Neutrophil (primary cell): ENCODE data around the gene FRK.
"Not testable (repeated sequence)": the region's sequence is repeated elsewhere in the genome, so short reads cannot be mapped to it uniquely, and the experiment has no call there.

ENCODE experiments used
- H3K27ac ChIP-seq: fragments of 200-600 bp; sonication (generic); 2 replicates; pipeline ENCODE4 v1.5.1; 2016; ENCODE audit warnings: mild to moderate bottlenecking, moderate library complexity
- H3K27me3 ChIP-seq: fragments of 200-600 bp; sonication (generic); 2 replicates; pipeline ENCODE4 v1.6.0; 2016; ENCODE audit warnings: mild to moderate bottlenecking
- H3K36me3 ChIP-seq: fragments of 200-600 bp; sonication (generic); 2 replicates; pipeline ENCODE4 v1.5.1; 2017
- H3K4me1 ChIP-seq, 2 experiments: fragments of 200-600 bp in 1 of 2; sonication (generic) in 1 of 2; 1 replicate in 1 of 2; 2 replicates in 1 of 2; pipeline versions ENCODE4 v1.5.1 to v1.6.1; 2013 to 2016; ENCODE audit warnings: low read depth in 1 of 2, low read length in 1 of 2, mild to moderate bottlenecking in 1 of 2, moderate library complexity in 1 of 2; ENCODE audit not compliant: control insufficient read depth in 1 of 2, insufficient read depth in 1 of 2
- H3K4me3 ChIP-seq, 2 experiments: fragments of 200-600 bp in 1 of 2; sonication (generic) in 1 of 2; 1 replicate in 1 of 2; 2 replicates in 1 of 2; pipeline ENCODE4 v1.5.1; 2013 to 2016; ENCODE audit warnings: low read depth in 1 of 2, low read length in 1 of 2, mild to moderate bottlenecking in 1 of 2, moderate library complexity in 1 of 2
- H3K9me3 ChIP-seq: fragments of 200-600 bp; sonication (generic); 2 replicates; pipeline ENCODE4 v1.5.1; 2016
- CTCF ChIP-seq: fragments of 200-600 bp; sonication (generic); IDR thresholded peaks from 2 replicates; pipeline ENCODE4 v1.5.1; 2016; ENCODE audit warnings: antibody characterized with exemption

FRK gene

GRCh38 chr6:116096979-116097816, 36.5 kb upstream of the FRK start:
- no peak for TF ChIP-seq CTCF
- no peak overlapping the region for H3K4me3 ChIP-seq
- H3K36me3 ChIP-seq: no peaks in the 10 kb centered on the region
- H3K4me1 ChIP-seq: peaks cover 15 to 19% of the 10 kb centered on the region in 2 experiments
- H3K27me3 ChIP-seq: no peaks in the 10 kb centered on the region
- no peaks in the 10 kb centered on the region for H3K9me3 ChIP-seq
- no peak overlapping the region for H3K27ac ChIP-seq

GRCh38 chr6:116096048-116096759, 35.5 kb upstream of the FRK start:
- H3K4me1 ChIP-seq, H3K4me3 ChIP-seq, H3K36me3 ChIP-seq, H3K9me3 ChIP-seq, H3K27me3 ChIP-seq, H3K27ac ChIP-seq: not testable (repeated sequence)

DNA sequence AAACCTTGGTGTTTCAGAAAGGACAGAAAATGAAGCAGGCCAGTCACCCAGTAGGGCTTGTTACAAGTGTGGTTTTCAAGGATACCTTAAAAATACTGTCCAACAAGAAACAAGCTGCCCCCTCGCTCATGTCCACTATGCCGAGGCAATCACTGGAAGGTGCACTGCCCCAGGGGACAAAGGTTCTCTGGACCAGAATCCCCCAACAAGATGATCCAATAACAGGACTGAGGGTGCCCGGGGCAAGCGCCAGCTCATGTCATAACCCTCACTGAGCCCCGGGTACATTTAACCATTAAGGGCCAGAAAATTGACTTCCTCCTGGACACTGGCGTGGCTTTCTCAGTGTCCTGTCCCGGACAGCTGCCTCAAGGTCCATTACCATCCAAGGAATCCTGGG, 33.4 kb upstream of the FRK start:
- Histone ChIP-seq H3K4me1 (no peaks in the 10 kb centered on the region), H3K4me3 (no peak overlapping the region), H3K27ac (no peak overlapping the region), H3K9me3 (no peaks in the 10 kb centered on the region), H3K36me3 (no peaks in the 10 kb centered on the region), H3K27me3 (no peaks in the 10 kb centered on the region)
- no peak for TF ChIP-seq CTCF

- Histone ChIP-seq H3K4me3 (no peak overlapping the region), H3K27ac (no peak overlapping the region), H3K27me3 (peaks cover 8% of the 10 kb centered on the region), H3K9me3 (no peaks in the 10 kb centered on the region), H3K4me1 (no peaks in the 10 kb centered on the region), H3K36me3 (no peaks in the 10 kb centered on the region)
- no peak for TF ChIP-seq CTCF
Measured at GRCh38 chr6:116090251-116090650, 29.6 kb upstream of the FRK start.

GRCh38 chr6:116088946-116089345, 28.3 kb upstream of the FRK start:
- H3K4me3 ChIP-seq: no peak overlapping the region
- peaks cover 10% of the 10 kb centered on the region for H3K27me3 ChIP-seq
- no peaks in the 10 kb centered on the region for H3K9me3 ChIP-seq
- H3K4me1 ChIP-seq: no peaks in the 10 kb centered on the region
- TF ChIP-seq CTCF: no peak
- H3K27ac ChIP-seq: no peak overlapping the region
- H3K36me3 ChIP-seq: no peaks in the 10 kb centered on the region

GRCh38 chr6:116087437-116088027, 26.8 kb upstream of the FRK start:
- Histone ChIP-seq H3K4me1 (no peaks in the 10 kb centered on the region), H3K27me3 (peaks cover 11% of the 10 kb centered on the region), H3K27ac (no peak overlapping the region), H3K9me3 (no peaks in the 10 kb centered on the region), H3K4me3 (no peak overlapping the region), H3K36me3 (no peaks in the 10 kb centered on the region)
- TF ChIP-seq CTCF: no peak
